OCI-LY3 (cell line): ENCODE results near the gene DPYD.

Experiments
- H2AFZ ChIP-seq: fragments of 200-600, 300-600 bp; shearing (Covaris generic); 2 replicates; pipeline ENCODE4 v1.6.0; 2014; ENCODE audit warnings: antibody characterized with exemption, low read depth, low read length
- H3K27ac ChIP-seq: fragments of 200-600, 300-600 bp; sonication (generic); 2 replicates; pipeline ENCODE4 v1.5.1; 2014; ENCODE audit warnings: mild to moderate bottlenecking, low read length, moderate library complexity, mixed read lengths
- H3K27me3 ChIP-seq: fragments of 200-600, 300-600 bp; sonication (generic); 2 replicates; pipeline ENCODE4 v1.6.1; 2014; ENCODE audit warnings: low read depth, low read length, mixed read lengths
- H3K36me3 ChIP-seq: fragments of 200-600, 300-600 bp; sonication (generic); replicated peaks from 2 replicates; pipeline ENCODE3; 2014; ENCODE audit warnings: low read depth, low read length, mixed read lengths
- H3K4me1 ChIP-seq: fragments of 300-600, 200-600 bp; sonication (generic); 2 replicates; pipeline ENCODE4 v1.6.1; 2014; ENCODE audit warnings: low read length, mixed read lengths
- H3K4me2 ChIP-seq: fragments of 200-600, 300-600 bp; sonication (generic); 2 replicates; pipeline ENCODE4 v1.6.1; 2014; ENCODE audit warnings: low read length, mixed read lengths
- H3K4me3 ChIP-seq: fragments of 300-600, 200-600 bp; sonication (generic); 2 replicates; pipeline ENCODE4 v1.5.1; 2014; ENCODE audit warnings: antibody characterized with exemption, mild to moderate bottlenecking, low read length, moderate library complexity
- H3K79me2 ChIP-seq: fragments of 300-600, 200-600 bp; shearing (Covaris generic); 2 replicates; pipeline ENCODE4 v1.6.1; 2014; ENCODE audit warnings: mild to moderate bottlenecking, low read length, mixed read lengths
- H3K9ac ChIP-seq: fragments of 300-600, 200-600 bp; shearing (Covaris generic); 2 replicates; pipeline ENCODE4 v1.6.0; 2014; ENCODE audit warnings: mild to moderate bottlenecking, low read length, moderate library complexity
- H3K9me3 ChIP-seq: fragments of 200-600, 300-600 bp; shearing (Covaris generic); 2 replicates; pipeline ENCODE4 v1.6.1; 2014; ENCODE audit warnings: low read length, mixed read lengths; ENCODE audit not compliant: insufficient read depth
- H4K20me1 ChIP-seq: fragments of 200-600, 300-600 bp; sonication (generic); 2 replicates; pipeline ENCODE4 v1.6.1; 2016; ENCODE audit warnings: low read length, mixed read lengths; ENCODE audit not compliant: insufficient read depth
- CTCF ChIP-seq: fragments of 200-600, 300-600 bp; sonication (generic); IDR thresholded peaks from 2 replicates; pipeline ENCODE4 v1.5.1; 2014; ENCODE audit warnings: antibody characterized with exemption, low read length, low read depth
- EZH2phosphoT487 ChIP-seq: fragments of 200-600 bp; shearing (Covaris generic); IDR thresholded peaks from 2 replicates; pipeline ENCODE4 v1.6.1; 2018; ENCODE audit warnings: antibody characterized with exemption, mixed run types, low read depth

DPYD gene

GRCh38 chr1:97524211-97524610 lies 396.6 kb downstream of the DPYD start:
- no peaks in the 10 kb centered on the region for H3K4me1 ChIP-seq
- no peaks in the 10 kb centered on the region for H3K79me2 ChIP-seq
- no peak overlapping the region for H3K4me2 ChIP-seq
- TF ChIP-seq CTCF (no peak), EZH2phosphoT487 (no peak)
- H3K9ac ChIP-seq = no peak overlapping the region
- no peaks in the 10 kb centered on the region for H3K9me3 ChIP-seq
- H3K27me3 ChIP-seq = no peaks in the 10 kb centered on the region
- H3K4me3 ChIP-seq = no peak overlapping the region
- H2AFZ ChIP-seq = no peak overlapping the region
- no peak overlapping the region for H3K27ac ChIP-seq
- H3K36me3 ChIP-seq = no peaks in the 10 kb centered on the region
- H4K20me1 ChIP-seq = no peaks in the 10 kb centered on the region

GRCh38 chr1:97516588-97516987 lies 404.2 kb downstream of the DPYD start:
- Histone ChIP-seq H3K27me3 (no peaks in the 10 kb centered on the region), H3K4me3 (no peak overlapping the region), H3K27ac (no peak overlapping the region), H3K9ac (no peak overlapping the region), H3K4me1 (no peaks in the 10 kb centered on the region), H3K4me2 (no peak overlapping the region), H2AFZ (no peak overlapping the region), H3K9me3 (no peaks in the 10 kb centered on the region), H3K36me3 (no peaks in the 10 kb centered on the region), H3K79me2 (no peaks in the 10 kb centered on the region), H4K20me1 (no peaks in the 10 kb centered on the region)
- no peak for TF ChIP-seq CTCF
- TF ChIP-seq EZH2phosphoT487 = no peak

- no peaks in the 10 kb centered on the region for H3K27me3 ChIP-seq
- H3K4me1 ChIP-seq = peaks cover 22% of the 10 kb centered on the region
- H2AFZ ChIP-seq = no peak overlapping the region
- TF ChIP-seq CTCF = no peak
- no peak for TF ChIP-seq EZH2phosphoT487
- H3K79me2 ChIP-seq = no peaks in the 10 kb centered on the region
- no peaks in the 10 kb centered on the region for H3K36me3 ChIP-seq
- no peaks in the 10 kb centered on the region for H4K20me1 ChIP-seq
- H3K9me3 ChIP-seq = no peaks in the 10 kb centered on the region
- no peak overlapping the region for H3K4me3 ChIP-seq
- no peak overlapping the region for H3K9ac ChIP-seq
- no peak overlapping the region for H3K4me2 ChIP-seq
- no peak overlapping the region for H3K27ac ChIP-seq
Measured at GRCh38 chr1:97508653-97509218, 412.1 kb downstream of the DPYD start.

- Histone ChIP-seq H3K9ac (no peak overlapping the region), H3K79me2 (no peaks in the 10 kb centered on the region), H2AFZ (no peak overlapping the region), H4K20me1 (no peaks in the 10 kb centered on the region), H3K27ac (no peak overlapping the region), H3K4me1 (peaks cover 22% of the 10 kb centered on the region), H3K27me3 (no peaks in the 10 kb centered on the region), H3K4me3 (no peak overlapping the region), H3K4me2 (no peak overlapping the region), H3K9me3 (no peaks in the 10 kb centered on the region), H3K36me3 (no peaks in the 10 kb centered on the region)
- no peak for TF ChIP-seq EZH2phosphoT487
- no peak for TF ChIP-seq CTCF
Measured at GRCh38 chr1:97507863-97508262, 413.0 kb downstream of the DPYD start.
